Measurements from ENCODE around the gene ZFC3H1.

- TF ChIP-seq EZH2 (IDR thresholded peaks at IDR 0.05; ENCODE audit: borderline replicate concordance, low read depth, low read length, poor library complexity, severe bottlenecking) (no peak), CTCF (conservative IDR thresholded peaks at IDR 0.05; ENCODE audit: low read depth, low read length) (no peak)
These were observed 29.5 kb upstream of the ZFC3H1 start for GRCh38 chr12:71693126-71693525.
